Measurements from ENCODE around the gene C3orf18. TPM values are rescaled to one million over a fixed set of nuclear protein-coding genes. Genes with fewer than 3 reads are reported as not detected.

Gene C3orf18
- total RNA-seq, 1 experiment from 2014 or later: 5.0 TPM

DNA sequence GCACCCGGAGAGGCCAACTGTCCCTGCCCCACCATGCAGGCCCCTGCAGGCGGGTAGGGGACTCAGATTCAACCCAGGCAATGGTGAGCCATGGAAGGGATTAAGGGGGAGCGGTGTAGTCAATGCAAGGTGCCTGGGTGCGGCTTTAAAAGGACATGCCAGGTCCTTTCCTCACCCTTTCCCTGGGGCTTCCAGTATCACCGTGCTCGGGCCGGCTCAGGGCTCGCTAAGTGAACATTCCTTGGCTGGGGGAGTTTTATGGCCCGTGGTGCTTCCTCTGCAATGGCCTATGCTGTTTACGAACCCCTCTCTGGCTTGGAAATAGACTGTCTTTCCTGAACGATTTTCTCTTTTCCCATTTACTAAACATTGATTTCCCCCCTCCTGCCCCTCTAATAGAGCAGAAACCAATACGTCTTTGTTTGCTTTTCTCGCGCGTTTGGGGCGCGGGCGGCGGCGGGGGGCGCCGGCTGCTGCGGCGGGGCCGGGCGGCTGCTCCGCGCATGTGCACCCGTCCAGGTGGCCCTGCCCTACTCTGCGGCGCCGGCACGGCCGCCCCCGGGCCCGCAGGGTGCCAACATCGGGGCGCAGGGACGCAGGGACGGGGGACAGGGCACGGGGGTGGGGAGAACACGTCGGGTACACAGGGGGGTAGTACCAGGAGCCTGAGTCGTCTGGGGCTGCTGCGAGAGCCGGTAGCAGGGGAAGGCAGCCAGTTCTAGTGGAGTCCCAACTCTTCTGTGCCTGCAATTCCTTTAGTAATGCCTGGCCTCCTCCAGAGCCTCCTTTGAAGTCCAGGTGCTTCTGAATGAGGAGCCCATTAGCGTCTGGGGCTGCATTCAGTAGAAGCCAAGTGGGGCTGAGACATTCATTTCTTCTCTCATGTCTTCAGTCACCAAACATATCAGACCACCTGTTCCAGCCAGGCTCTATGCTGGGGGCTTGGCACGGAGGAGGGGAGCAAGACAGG lies 37.3 kb downstream of the C3orf18 start:
- in situ Hi-C loops (cut with HindIII; ENCODE audit: low pct_unique_long_range_greater_than_20kb, low sequenced_read_pairs) (no loop called here), intact Hi-C loops (cut with micrococcal nuclease; ENCODE audit: unreplicated experiment) (no loop called here)
- no peaks in the 10 kb centered on the region for H3K27me3 ChIP-seq (ENCODE audit: control insufficient read depth, insufficient read depth, low read length)
- H3K4me1 ChIP-seq (ENCODE audit: control insufficient read depth, insufficient read depth, low read length): no peaks in the 10 kb centered on the region
- no peaks in the 10 kb centered on the region for H3K9me3 ChIP-seq (ENCODE audit: control insufficient read depth, insufficient read depth, low read depth, low read length)
- ATAC-seq (no peak), DNase-seq (ENCODE audit: low read depth, low spot score) (no peak)
- H3K36me3 ChIP-seq (ENCODE audit: control insufficient read depth, insufficient read depth, low read length): no peaks in the 10 kb centered on the region
- CTCF ChIA-PET: no interaction called here
- H3K4me3 ChIP-seq (ENCODE audit: low read depth in 2 of 2, low read length in 2 of 2): no peak overlapping the region
- TF ChIP-seq, protein P1, sequence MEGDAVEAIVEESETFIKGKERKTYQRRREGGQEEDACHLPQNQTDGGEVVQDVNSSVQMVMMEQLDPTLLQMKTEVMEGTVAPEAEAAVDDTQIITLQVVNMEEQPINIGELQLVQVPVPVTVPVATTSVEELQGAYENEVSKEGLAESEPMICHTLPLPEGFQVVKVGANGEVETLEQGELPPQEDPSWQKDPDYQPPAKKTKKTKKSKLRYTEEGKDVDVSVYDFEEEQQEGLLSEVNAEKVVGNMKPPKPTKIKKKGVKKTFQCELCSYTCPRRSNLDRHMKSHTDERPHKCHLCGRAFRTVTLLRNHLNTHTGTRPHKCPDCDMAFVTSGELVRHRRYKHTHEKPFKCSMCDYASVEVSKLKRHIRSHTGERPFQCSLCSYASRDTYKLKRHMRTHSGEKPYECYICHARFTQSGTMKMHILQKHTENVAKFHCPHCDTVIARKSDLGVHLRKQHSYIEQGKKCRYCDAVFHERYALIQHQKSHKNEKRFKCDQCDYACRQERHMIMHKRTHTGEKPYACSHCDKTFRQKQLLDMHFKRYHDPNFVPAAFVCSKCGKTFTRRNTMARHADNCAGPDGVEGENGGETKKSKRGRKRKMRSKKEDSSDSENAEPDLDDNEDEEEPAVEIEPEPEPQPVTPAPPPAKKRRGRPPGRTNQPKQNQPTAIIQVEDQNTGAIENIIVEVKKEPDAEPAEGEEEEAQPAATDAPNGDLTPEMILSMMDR (IDR thresholded peaks at IDR 0.05): no peak
- no peak for TF ChIP-seq POLR2AphosphoS5 (IDR thresholded peaks at IDR 0.05; ENCODE audit: low read depth, low read length)
- TF ChIP-seq, protein P2, sequence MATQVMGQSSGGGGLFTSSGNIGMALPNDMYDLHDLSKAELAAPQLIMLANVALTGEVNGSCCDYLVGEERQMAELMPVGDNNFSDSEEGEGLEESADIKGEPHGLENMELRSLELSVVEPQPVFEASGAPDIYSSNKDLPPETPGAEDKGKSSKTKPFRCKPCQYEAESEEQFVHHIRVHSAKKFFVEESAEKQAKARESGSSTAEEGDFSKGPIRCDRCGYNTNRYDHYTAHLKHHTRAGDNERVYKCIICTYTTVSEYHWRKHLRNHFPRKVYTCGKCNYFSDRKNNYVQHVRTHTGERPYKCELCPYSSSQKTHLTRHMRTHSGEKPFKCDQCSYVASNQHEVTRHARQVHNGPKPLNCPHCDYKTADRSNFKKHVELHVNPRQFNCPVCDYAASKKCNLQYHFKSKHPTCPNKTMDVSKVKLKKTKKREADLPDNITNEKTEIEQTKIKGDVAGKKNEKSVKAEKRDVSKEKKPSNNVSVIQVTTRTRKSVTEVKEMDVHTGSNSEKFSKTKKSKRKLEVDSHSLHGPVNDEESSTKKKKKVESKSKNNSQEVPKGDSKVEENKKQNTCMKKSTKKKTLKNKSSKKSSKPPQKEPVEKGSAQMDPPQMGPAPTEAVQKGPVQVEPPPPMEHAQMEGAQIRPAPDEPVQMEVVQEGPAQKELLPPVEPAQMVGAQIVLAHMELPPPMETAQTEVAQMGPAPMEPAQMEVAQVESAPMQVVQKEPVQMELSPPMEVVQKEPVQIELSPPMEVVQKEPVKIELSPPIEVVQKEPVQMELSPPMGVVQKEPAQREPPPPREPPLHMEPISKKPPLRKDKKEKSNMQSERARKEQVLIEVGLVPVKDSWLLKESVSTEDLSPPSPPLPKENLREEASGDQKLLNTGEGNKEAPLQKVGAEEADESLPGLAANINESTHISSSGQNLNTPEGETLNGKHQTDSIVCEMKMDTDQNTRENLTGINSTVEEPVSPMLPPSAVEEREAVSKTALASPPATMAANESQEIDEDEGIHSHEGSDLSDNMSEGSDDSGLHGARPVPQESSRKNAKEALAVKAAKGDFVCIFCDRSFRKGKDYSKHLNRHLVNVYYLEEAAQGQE (IDR thresholded peaks at IDR 0.05; ENCODE audit: insufficient read depth in 1 of 2, low read depth in 2 of 2, low read length in 1 of 2): no peak
- TF ChIP-seq TCF7L2 (IDR thresholded peaks at IDR 0.05; ENCODE audit: low read depth, low read length): no peak
- no peak for TF ChIP-seq SIN3A (IDR thresholded peaks at IDR 0.05; ENCODE audit: borderline replicate concordance, insufficient read depth, low read depth, low read length)
- H3K27ac ChIP-seq (ENCODE audit: low read length): no peak overlapping the region
- POLR2A ChIA-PET: no interaction called here
- no TSS peak for BruUV-seq (replicated peaks)

DNA sequence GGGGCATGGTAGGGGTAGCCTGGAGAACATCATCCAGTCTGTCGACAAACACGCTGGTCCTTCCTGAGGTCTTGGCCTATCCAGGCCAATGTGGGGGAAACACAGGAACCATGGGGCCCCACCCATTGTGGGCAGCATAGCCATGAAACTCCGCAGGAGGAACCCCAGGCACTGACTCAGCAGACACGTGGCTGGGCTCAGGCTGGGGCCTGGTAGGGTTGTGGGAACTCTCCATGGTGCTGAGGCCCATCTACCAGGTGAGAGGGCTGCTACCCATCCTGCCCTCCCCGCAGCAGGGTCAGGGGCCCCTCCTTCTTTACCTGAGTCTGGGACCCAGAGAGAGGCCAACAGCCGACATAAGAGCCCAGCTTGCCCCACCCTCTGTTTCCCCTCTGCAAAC lies 41.6 kb downstream of the C3orf18 start:
- Histone ChIP-seq H3K4me1 (ENCODE audit: control insufficient read depth, insufficient read depth, low read length) (no peaks in the 10 kb centered on the region), H3K27me3 (ENCODE audit: control insufficient read depth, insufficient read depth, low read length) (no peaks in the 10 kb centered on the region), H3K4me3 (ENCODE audit: low read depth in 2 of 2, low read length in 2 of 2) (no peak overlapping the region), H3K36me3 (ENCODE audit: control insufficient read depth, insufficient read depth, low read length) (no peaks in the 10 kb centered on the region), H3K9me3 (ENCODE audit: control insufficient read depth, insufficient read depth, low read depth, low read length) (no peaks in the 10 kb centered on the region), H3K27ac (ENCODE audit: low read length) (no peak overlapping the region)
- ATAC-seq (no peak), DNase-seq (ENCODE audit: low read depth, low spot score) (no peak)
- TF ChIP-seq POLR2AphosphoS5 (IDR thresholded peaks at IDR 0.05; ENCODE audit: low read depth, low read length) (no peak), SIN3A (IDR thresholded peaks at IDR 0.05; ENCODE audit: borderline replicate concordance, insufficient read depth, low read depth, low read length) (no peak)
- TF ChIP-seq, protein P2 (IDR thresholded peaks at IDR 0.05; ENCODE audit: insufficient read depth in 1 of 2, low read depth in 2 of 2, low read length in 1 of 2): peak; percentile 90 to 93
- intact Hi-C loops (cut with micrococcal nuclease; ENCODE audit: unreplicated experiment): no loop called here
- in situ Hi-C loops (cut with HindIII; ENCODE audit: low pct_unique_long_range_greater_than_20kb, low sequenced_read_pairs): no loop called here
- POLR2A ChIA-PET: no interaction called here
- CTCF ChIA-PET: interaction anchor here (1.0 kb wide), 1 partner anchor 17 kb away, joined by 3 read pairs; no protein-coding TSS in a partner anchor
- BruUV-seq (replicated peaks): no TSS peak

Measured in Panc1 (cell line).